ENCODE measurements around the gene CREB3. TPM values are rescaled to one million over a fixed set of nuclear protein-coding genes. Genes with fewer than 3 reads are reported as not detected.

The CREB3 gene
- total RNA-seq (2014; rRNA removed; shearing (Covaris generic)) (24.9 and 32.4 TPM in 2 replicates), polyA plus RNA-seq (2016; fragmentation: Nextera tagmentation; extraction: Ambion mirVana) (19.2 and 20.3 TPM in 2 replicates)
- long read RNA-seq, transcript CREB3-201 (9 exons, 1,832 nt), result major isoform, 40 of 45 reads
- long read RNA-seq, partial matches to known transcripts, result 2 of 45 reads
- long read RNA-seq, other reads (novel, unspliced or antisense), result 2 of 45 reads

- H4K20me1 ChIP-seq (replicated peaks; ENCODE audit: insufficient read depth), result peaks cover 17% of the 10 kb centered on the region
- peak; percentile 78 for ATAC-seq
- Mint-ChIP-seq H3K4me1 (peaks cover 13% of the 10 kb centered on the region), H3K36me3 (ENCODE audit: low read depth) (peaks cover 28% of the 10 kb centered on the region), H3K27ac (peak within 1 kb of the TSS; percentile 89), H3K9me3 (no peaks in the 10 kb centered on the region; the same call in 2 of the 3 replicates), H3K27me3 (ENCODE audit: insufficient read depth, low read depth, poor library complexity) (peaks cover 8% of the 10 kb centered on the region), H3K4me3 (no peak within 1 kb of the TSS; the same call in none of the 3 replicates)
- H3K4me3 ChIP-seq, result peak within 1 kb of the TSS; percentile 91
- TF ChIP-seq ZNF114 (CRISPR knock-in tag; IDR thresholded peaks at IDR 0.05), result no peak
- TF ChIP-seq CREB1 (CRISPR knock-in tag; IDR thresholded peaks at IDR 0.05; ENCODE audit: low read depth), result peak; percentile 91
- TF ChIP-seq NANOG (IDR thresholded peaks at IDR 0.05; ENCODE audit: borderline replicate concordance), result no peak
- peak in 1 of 2 experiments; percentile 40; a peak in 2 of 4 replicates for TF ChIP-seq CTCF (conservative IDR thresholded peaks at IDR 0.05; ENCODE audit: low read depth in 2 of 2)
- TF ChIP-seq JUNB (IDR thresholded peaks at IDR 0.05; ENCODE audit: unreplicated experiment), result no peak
- TF ChIP-seq POLR2AphosphoS5 (IDR thresholded peaks at IDR 0.05; ENCODE audit: low read depth), result peak; percentile 68
- no peak for TF ChIP-seq STAT1 (IDR thresholded peaks at IDR 0.05; ENCODE audit: unreplicated experiment)
- TF ChIP-seq ZNF462 (CRISPR knock-in tag; IDR thresholded peaks at IDR 0.05), result no peak
- no peak for TF ChIP-seq ZNF331 (CRISPR knock-in tag; IDR thresholded peaks at IDR 0.05; ENCODE audit: low read depth)
- no peak for TF ChIP-seq EZH2phosphoT487 (IDR thresholded peaks at IDR 0.05; ENCODE audit: unreplicated experiment)
- TF ChIP-seq EZH2 (IDR thresholded peaks at IDR 0.05; ENCODE audit: low read depth, unreplicated experiment), result no peak
- TF ChIP-seq ETS1 (IDR thresholded peaks at IDR 0.05), result peak; percentile 87
- no peak for TF ChIP-seq REST (IDR thresholded peaks at IDR 0.05; ENCODE audit: unreplicated experiment)
- H2AFZ ChIP-seq, result 0 out of 2 replicates have a peak within 1 kb of the TSS, but pooled peaks have one; percentile 63
- no peaks in the 10 kb centered on the region for H3K9me2 ChIP-seq (ENCODE audit: insufficient read depth)
- peaks cover 31% of the 10 kb centered on the region for H3K4me1 ChIP-seq (ENCODE audit: insufficient read depth)
- peak; percentile 98 for DNase-seq (ENCODE audit: low spot score)
- no peaks in the 10 kb centered on the region for H3K27me3 ChIP-seq (ENCODE audit: insufficient read depth)
- H3F3A ChIP-seq (replicated peaks; ENCODE audit: low read depth), result peaks cover 11% of the 10 kb centered on the region
- H3K79me2 ChIP-seq (replicated peaks; ENCODE audit: insufficient read depth), result peaks cover 37% of the 10 kb centered on the region
- peak within 1 kb of the TSS; percentile 90 for H3K4me2 ChIP-seq
- H3K27ac ChIP-seq (ENCODE audit: low read depth), result peak within 1 kb of the TSS; percentile 95
- H3K36me3 ChIP-seq (ENCODE audit: insufficient read depth), result peaks cover 21% of the 10 kb centered on the region
Observed at GRCh38 chr9:35732185-35732799, at the start of gene CREB3, which contains the start of gene TLN1. TSS of gene CREB3 (plus strand) at chr9:35732666. CDS start at chr9:35732773, 107 bp downstream. TSS of gene TLN1 (minus strand) at chr9:35732195. CDS start at chr9:35725694, 6,501 bp downstream.
